ENCODE data around the gene NTF3.

Gene NTF3

DNA sequence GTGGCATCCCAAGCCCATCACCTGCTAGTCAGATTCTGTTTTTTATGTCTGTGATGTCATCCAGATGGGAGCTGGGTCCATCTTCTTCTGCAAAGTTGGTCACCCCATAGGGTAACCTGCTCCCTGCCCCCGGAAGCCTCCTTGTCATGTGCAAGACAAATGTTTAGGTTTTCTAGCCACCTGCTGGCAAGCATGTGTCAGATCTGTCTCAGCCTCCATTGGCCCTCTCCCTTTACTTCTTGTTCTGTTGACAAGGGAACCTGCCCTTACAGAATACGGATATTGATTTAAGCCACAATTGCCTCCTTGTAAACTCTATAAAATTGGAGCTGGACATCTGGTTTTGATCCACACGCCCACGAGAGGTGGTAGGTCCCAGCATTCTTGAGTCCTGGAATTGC, 7.5 kb downstream of the NTF3 start:
- no peak for TF ChIP-seq ZFX (IDR thresholded peaks at IDR 0.05; ENCODE audit: borderline replicate concordance)
- TF ChIP-seq CTCF (IDR thresholded peaks at IDR 0.05): no peak
- no peak overlapping the region for H3K27ac ChIP-seq

DNA sequence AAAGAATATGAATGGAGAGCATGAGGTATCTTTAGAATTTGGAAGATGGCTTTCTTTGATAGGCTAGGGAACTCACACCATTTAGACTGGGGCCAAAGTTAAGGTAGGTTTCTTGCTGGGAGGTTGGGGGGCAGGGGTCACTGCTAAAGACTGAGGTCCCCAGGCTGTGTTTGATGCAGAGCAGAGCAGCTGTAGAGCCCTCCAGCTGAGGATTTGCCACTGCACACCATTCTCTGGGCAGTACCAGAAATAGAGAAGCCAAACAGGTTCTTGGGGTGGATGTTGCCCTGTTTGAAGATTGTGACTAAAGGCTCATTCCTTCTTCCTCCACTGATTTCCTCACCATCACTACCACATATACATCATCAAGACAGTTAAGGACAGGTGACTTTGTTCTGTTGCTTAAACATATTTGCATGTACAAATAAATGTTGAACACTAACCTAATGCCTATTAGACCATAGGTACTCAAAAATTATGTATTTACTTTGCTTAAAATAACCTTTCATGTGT, 7.9 kb downstream of the NTF3 start:
- no peak for TF ChIP-seq ZFX (IDR thresholded peaks at IDR 0.05; ENCODE audit: borderline replicate concordance)
- H3K27ac ChIP-seq: no peak overlapping the region

DNA sequence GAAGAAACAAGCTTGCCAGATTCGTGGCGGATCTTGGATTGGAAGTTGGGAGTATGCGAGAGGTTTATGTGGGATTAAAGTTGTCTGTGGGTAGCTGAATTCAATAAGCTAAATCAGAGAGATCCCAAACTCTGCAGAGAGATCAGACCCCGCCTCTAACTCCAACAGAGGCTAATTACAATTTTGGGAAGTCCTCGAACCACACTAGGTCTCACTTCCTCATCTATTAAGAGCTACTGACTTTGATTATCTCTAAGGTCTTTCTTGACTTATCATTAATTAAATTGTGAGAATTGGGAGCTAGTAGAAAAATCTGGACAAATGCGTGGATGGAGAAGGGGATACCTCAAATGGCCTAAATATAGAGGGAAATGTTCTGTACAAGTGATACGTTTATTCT, 9.1 kb downstream of the NTF3 start:
- TF ChIP-seq CTCF (IDR thresholded peaks at IDR 0.05) (no peak), ZFX (IDR thresholded peaks at IDR 0.05; ENCODE audit: borderline replicate concordance) (no peak)
- no peak overlapping the region for H3K27ac ChIP-seq

DNA sequence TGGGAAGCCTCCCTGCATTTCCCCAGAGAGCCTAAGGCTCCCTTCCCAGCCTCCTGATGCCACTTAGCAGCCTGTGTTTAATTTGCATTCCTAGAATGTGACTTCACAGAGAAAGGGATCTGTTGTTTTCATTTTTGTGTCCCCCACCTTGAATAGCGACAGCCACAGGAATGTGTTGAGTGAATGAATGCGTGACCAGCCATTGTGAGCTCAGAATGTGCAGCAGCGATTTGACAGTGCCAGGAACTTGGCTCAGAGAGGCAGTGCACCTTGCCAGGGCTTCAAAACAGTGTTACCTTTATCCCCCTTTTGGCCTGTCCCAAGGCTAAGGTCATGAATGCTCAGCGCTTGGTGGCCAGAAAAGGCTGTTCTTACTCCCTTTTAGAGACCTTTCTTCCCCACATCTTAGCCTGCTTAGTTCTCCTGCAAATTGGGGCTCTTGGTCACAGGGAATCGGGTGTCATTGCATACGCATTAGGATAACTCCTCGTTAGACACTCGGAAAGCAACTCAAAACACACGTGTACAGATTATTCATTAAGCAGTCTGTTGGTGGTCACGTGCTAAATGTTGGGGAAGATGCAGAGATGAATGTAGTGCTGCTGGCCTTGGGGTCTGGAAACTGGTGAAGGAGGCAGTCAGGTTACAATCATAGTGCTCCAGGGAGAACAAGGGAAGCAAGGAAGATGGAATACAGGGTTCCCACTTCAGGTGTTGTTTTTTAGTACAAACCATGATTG, 9.8 kb downstream of the NTF3 start:
- TF ChIP-seq ZFX (IDR thresholded peaks at IDR 0.05; ENCODE audit: borderline replicate concordance) (no peak), CTCF (IDR thresholded peaks at IDR 0.05) (no peak)
- no peak overlapping the region for H3K27ac ChIP-seq

DNA sequence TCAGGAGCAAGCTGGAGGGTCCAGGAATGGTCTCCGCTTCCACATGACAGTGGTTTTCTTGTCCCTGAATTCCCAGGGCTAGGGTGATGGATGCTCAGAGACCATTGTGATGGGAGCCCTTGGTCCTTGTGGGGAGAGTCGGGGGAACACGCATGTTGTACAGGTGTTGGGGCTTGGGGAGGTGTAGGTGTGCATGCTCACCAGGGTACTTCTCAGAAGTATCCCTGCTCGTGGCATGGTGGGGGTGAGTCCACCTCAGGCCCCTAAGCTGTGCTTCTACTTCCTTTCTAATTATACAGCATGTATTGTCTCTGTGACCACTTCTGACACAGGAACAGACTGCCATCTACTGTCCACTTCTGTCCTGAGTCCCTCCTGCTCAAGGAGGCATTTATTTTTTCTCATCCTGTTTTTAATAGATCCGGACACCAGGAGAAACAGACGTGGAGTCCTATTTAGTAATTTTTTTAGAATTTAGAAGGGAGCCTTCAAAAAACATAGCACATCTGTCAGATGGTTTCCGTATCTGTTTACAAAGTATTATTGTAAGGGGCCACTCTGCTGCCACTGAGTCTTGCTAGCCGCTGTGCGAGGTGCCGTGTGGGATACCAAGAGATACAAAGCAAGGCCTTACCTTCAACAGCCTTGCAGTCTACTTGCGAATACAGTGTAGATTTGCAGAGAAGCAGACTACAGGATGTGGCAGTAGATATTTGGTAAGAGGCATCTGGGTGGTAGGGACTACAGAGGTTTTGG, 10.5 kb downstream of the NTF3 start:
- TF ChIP-seq CTCF (IDR thresholded peaks at IDR 0.05): peak; percentile 83
- TF ChIP-seq ZFX (IDR thresholded peaks at IDR 0.05; ENCODE audit: borderline replicate concordance): no peak
- no peak overlapping the region for H3K27ac ChIP-seq

- no peak for TF ChIP-seq CTCF (IDR thresholded peaks at IDR 0.05)
- TF ChIP-seq ZFX (IDR thresholded peaks at IDR 0.05; ENCODE audit: borderline replicate concordance): no peak
- H3K27ac ChIP-seq: no peak overlapping the region
These were observed 12.6 kb downstream of the NTF3 start for GRCh38 chr12:5444520-5444919.

DNA sequence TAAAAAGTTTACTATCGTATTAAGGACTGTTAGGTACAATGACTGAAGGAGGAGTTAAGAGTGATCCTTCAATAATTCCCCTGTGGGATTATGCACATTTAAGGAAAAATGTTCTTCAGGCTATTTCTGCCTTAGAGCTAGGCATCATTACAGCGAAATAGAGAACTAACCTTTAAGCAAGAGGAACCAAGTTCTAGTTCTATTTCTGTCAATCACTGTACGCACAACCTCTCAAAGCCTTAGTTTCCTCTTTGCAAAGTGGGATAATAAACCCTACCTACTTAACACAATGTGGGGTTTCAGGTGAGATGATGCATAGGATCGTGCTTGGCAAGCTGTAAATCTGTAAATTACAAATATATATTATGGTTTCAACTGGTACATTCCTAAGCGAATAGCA, 15.4 kb downstream of the NTF3 start:
- H3K27ac ChIP-seq: no peak overlapping the region
- no peak for TF ChIP-seq ZFX (IDR thresholded peaks at IDR 0.05; ENCODE audit: borderline replicate concordance)
- no peak for TF ChIP-seq CTCF (IDR thresholded peaks at IDR 0.05)

Data from 22Rv1 (cell line).